ENCODE results near the gene PRLR.

DNA sequence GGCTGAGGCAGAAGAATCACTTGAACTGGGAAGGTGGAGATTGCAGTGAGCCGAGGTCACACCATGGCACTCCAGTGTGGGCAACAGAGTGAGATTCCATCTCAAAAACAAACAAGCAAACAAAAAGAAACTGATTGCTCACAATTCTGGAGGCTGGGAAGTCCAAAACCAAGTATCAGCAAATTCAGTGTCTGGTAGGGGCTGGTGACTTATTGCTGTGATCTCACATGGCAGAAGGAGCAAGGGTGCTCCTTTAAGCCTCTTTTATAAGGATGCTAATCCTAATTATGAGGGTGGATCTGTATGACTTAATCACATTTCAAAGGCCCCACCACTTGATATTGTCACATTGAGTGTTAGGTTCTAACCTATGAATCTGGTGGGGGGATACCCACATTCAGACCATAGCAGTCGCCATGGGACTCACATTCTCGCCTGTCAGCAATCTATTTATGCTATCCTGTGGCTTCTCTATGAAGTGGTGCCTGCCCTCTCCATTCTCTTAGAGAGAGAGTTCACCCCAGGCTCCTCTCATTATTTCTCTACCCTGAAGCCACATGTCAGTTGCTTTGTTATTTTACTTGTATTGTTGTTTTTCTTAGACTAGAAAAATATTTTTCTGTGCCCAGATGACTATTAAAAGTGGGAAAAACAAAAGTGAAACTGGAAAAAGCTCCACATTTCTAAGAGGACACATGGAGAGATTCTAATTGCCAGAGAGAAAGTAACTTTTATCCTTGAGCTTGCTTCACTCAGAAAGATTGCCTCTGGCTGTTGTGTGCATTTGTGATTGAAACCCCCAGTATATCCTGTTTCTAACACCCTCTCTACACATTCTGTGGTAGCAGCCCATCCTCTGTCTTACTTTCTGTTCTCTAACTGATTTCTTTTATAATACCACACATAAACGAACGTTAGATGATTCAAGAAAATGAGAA lies 18.8 kb upstream of the PRLR start:
- TF ChIP-seq, protein P1, sequence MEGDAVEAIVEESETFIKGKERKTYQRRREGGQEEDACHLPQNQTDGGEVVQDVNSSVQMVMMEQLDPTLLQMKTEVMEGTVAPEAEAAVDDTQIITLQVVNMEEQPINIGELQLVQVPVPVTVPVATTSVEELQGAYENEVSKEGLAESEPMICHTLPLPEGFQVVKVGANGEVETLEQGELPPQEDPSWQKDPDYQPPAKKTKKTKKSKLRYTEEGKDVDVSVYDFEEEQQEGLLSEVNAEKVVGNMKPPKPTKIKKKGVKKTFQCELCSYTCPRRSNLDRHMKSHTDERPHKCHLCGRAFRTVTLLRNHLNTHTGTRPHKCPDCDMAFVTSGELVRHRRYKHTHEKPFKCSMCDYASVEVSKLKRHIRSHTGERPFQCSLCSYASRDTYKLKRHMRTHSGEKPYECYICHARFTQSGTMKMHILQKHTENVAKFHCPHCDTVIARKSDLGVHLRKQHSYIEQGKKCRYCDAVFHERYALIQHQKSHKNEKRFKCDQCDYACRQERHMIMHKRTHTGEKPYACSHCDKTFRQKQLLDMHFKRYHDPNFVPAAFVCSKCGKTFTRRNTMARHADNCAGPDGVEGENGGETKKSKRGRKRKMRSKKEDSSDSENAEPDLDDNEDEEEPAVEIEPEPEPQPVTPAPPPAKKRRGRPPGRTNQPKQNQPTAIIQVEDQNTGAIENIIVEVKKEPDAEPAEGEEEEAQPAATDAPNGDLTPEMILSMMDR (IDR thresholded peaks at IDR 0.05): no peak
- TF ChIP-seq ZFX (IDR thresholded peaks at IDR 0.05; ENCODE audit: borderline replicate concordance): no peak

All from 22Rv1 (cell line).